GM21447 (cell line): ENCODE data around the gene TGFA.

Experiments
- ATAC-seq: cut with Tn5 transposase; IDR thresholded peaks from one replicate; pipeline ENCODE4 v1.9.1; 2021; ENCODE audit not compliant: unreplicated experiment

TGFA gene

DNA sequence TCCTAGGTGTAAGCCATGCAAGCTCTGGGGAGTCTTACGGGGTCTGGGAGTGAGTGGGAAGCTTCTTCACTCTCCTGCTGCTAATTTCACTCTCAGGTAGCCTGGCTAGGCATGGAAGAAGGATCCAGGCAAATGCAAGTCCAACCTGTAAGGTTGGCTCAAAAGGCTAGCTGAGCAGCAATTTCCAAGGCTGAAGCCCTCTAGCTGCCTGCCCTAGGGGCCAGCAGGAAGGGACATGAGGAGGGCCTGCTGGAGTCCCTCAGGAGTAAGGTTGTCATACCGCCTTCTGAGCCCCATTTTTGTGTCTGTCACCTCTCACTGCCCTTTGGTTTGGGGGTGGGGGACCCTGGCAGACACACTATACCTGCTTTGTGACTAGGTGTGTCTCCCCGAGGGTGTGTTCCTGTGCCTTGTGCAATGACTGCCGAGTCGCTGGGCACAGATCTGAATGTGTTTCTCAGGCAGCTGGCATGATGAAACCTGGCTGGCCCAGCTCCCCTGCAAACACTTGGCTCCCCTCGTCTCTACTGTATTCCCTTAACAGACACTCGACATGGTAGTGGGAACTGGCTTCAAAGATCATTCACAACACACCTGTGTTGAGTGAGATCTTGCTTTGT lies 127.8 kb downstream of the TGFA start:
- no peak for ATAC-seq

DNA sequence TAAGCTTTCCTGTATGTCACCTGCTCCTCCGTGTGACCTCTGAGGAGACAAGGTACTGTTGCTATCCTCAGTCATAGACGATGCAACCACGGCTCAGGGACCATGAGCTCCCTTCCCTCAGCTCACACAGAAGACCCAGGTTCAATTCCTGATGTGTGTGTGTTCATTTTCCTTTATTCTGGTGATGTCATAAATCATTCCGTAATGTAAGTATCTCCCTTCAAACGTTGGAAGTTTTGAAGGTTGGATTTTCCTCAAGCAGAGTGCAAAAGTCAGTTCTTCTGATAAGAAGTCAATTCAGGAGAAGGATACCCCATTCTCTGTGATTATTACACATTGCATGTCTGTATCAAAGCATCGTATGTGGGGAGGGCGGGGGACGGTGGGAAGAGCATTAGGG lies 132.9 kb downstream of the TGFA start:
- no peak for ATAC-seq

DNA sequence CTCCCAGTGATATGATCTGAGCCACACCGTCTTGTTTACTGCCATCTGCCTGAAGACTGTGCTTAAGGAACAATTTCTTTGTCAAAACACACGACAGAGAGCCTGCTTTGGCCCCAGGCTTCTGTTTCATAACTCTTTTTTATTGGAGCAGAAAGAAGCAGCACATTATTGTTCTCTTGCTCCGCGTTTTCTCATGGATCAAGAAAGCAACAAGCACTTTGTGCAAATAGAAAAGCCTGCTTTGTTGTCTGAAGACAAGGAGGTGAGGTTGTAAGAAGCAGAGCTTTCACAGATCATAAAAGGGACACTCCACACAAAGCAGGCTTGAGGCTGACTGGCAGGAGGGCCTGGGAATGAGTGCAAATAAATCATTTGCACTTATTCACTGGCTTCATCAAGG lies 133.5 kb downstream of the TGFA start:
- no peak for ATAC-seq

DNA sequence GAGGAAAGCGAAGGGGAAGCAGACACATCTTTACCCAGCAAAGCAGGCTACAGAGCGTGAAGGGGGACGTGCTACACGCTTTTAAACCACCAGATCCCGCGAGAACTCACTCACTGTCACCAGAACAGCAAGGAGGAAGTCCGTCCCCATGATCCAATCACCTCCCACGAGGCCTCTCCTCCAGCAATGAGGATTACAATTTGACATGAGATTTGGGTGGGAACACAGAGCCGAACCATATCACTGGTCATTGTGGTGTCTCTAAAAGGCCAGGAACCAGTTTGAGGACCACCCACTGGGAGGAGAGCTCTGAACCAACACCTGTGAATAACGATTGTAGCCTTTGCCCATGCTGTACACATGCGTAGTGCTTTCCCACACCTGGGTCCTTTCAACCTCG lies 135.1 kb downstream of the TGFA start:
- ATAC-seq, result no peak

DNA sequence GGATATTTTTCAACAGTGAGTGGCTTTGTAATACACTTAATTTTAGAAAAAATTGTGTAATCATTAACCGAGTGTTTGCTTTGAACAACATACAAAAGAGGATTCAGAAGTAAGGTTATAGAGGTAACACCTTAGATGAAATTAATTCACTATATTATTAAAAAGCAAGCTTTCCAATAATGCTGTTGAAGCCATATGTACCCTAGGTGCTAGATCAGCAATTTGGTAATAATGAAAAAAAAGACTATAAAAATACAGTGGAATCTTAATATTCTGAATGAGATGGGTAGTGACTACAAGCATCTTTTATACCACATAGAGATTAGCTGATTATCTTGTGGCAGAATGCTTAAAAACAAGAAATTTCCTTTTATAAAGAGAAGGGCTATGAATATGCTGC lies 136.6 kb downstream of the TGFA start:
- no peak for ATAC-seq

DNA sequence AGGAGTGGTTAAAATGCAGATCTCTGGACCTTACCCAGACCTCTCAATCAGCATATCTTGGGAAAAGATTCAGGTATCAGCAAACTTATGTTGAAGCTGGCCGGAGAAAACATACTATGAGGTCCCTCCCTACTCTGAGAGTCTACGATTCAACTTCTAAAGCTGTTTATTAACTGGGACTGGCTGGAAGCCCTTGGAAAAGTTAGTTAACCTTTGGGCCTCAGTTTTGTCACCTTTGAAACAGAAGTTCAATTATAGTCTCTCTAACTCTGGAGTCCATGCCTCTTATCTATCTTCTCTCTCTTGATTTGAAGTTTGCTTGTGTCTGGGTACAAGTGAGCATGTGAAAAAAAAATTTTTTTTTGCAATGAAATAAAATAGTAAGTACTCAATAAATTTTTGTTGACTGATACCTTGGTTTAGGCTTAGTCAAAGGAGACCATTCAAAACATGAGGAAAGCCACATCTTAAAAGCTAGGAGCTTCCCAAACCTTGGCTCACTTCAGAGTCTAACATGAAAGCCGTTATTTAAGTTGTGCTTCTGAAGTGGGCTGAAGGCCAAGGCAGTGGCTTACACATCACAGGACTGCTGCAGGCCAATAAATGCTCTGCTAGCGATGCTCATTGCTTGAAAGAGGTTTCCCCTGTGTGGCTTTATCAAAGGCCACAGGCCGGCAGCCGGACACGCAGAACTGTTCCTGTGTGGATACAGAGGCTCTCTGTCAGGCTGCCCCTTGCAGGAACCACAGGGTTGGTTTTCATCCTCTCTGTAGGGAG lies 141.1 kb downstream of the TGFA start:
- no peak for ATAC-seq

DNA sequence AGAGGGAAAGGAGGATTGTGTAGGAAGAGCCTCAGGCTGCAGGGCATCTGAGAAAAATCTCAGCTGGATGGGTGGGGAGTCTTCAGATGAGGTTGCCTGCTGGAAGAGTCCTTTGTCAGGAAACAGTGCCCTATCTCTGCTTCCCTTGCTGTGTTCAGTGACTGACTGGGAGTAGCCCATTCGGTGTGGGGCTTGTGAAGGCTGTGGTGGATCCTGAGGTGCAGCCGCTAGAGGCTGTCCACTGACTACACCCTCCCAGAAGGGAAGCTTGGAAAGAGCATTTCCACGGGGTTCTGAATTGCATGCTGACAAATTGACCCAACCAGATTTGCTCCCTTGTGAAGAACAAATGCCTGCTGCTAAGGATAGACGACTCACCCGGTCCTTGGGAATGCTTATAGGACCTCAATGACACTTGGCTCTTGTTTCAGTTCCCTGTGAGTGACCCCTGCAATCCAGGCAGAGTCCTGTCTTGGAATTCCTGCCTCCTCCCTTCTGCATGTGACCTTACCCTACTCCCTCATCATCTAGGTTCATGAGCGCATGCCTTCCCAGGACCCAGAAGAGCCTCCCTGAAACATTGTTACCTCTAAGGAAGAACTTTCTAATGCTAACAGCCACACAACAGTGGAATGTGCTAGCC lies 142.0 kb downstream of the TGFA start:
- no peak for ATAC-seq

DNA sequence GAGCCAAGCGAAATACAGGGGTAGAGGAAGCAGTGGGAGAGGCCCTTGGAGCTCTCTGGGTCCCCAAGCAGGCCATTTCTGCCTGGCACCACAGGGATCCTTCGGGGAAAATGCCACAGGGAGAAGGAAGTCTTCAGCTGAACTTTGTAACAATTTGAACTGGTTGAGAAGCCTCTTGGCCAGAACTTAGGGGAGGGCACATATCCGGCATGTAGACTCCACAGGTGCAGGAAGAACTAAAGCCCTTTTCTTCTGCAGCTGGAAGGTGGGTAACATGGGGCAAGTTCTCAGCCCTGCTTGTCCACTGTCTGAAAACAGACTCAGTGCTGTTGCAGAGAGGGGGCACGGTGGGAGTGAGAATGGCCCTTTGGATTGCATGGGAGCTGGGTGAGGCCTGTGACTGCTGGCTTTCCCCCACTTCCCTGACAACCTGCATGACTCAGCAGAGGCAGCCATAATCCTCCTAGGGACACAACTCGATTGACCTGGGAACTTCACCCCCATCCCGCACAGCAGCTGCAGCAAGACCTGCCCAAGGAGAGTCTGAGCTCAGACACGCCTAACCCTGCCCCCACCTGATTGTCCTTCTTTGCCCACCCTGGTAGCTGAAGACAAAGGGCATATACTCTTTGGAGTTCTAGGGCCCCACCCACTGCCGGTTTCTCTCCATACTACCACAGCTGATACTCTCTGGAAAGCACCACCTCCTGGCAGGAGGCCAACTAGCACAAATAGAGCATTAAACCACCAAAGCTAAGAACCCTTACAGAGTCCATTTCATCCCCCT lies 150.2 kb downstream of the TGFA start:
- ATAC-seq, result no peak

DNA sequence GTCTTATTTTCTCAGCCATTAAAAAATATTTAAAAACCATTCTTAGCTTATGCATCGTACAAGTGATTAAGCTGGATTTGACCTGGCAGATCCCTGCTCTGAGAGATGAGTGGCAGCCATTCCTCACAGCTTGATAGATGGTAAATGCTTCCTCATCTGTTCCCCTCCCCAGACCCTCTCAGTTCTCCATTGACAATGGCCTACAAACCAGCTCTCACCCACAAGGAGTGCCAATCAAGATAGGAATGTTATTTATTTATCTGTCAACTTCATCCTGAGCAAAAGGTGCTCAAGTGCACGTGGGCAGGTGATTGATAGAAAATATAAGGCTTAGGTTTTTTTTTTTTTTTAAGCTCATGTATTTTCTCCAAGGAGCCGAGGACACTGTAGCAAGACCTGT lies 153.1 kb downstream of the TGFA start:
- no peak for ATAC-seq

DNA sequence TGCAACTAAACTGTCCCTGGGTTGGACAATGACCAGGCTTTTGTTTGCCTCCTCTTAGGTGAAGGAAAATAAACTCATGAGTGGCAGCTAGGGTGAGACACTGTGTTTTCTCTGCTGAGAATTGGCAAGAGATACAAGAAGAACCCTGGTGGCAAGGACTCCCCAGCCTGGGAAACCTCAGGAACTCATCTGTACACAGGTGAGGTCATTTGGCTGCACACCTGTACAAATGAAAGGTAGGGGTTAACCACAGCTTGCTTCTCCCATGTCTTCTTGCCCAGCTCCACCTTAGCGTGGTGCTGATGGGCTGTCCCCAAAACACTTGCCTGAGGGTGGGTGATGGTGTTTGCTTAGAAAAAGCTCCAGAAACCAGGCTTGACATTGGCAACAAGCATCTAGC lies 154.6 kb downstream of the TGFA start:
- ATAC-seq, result no peak
